ENCODE data around the gene ZEB2.

GRCh38 chr2:144512470-144512869 is 7.4 kb downstream of the ZEB2 start:
- TF ChIP-seq, protein P1, sequence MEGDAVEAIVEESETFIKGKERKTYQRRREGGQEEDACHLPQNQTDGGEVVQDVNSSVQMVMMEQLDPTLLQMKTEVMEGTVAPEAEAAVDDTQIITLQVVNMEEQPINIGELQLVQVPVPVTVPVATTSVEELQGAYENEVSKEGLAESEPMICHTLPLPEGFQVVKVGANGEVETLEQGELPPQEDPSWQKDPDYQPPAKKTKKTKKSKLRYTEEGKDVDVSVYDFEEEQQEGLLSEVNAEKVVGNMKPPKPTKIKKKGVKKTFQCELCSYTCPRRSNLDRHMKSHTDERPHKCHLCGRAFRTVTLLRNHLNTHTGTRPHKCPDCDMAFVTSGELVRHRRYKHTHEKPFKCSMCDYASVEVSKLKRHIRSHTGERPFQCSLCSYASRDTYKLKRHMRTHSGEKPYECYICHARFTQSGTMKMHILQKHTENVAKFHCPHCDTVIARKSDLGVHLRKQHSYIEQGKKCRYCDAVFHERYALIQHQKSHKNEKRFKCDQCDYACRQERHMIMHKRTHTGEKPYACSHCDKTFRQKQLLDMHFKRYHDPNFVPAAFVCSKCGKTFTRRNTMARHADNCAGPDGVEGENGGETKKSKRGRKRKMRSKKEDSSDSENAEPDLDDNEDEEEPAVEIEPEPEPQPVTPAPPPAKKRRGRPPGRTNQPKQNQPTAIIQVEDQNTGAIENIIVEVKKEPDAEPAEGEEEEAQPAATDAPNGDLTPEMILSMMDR (IDR thresholded peaks at IDR 0.05; ENCODE audit: poor library complexity, severe bottlenecking), result no peak
- TF ChIP-seq POLR2AphosphoS5 (IDR thresholded peaks at IDR 0.05) (no peak), EP300 (conservative IDR thresholded peaks at IDR 0.05; ENCODE audit: poor library complexity, severe bottlenecking) (no peak), EZH2 (IDR thresholded peaks at IDR 0.05; ENCODE audit: borderline replicate concordance, insufficient read depth, low read length, poor library complexity, severe bottlenecking) (no peak), TAF1 (IDR thresholded peaks at IDR 0.05; ENCODE audit: low read depth) (no peak)
